Left ventricle myocardium inferior (tissue), 1 donor: ENCODE measurements around the gene SPATA17. TPM values are rescaled to one million over a fixed set of nuclear protein-coding genes. Genes with fewer than 3 reads are reported as not detected.
"Not testable (repeated sequence)": the region's sequence is repeated elsewhere in the genome, so short reads cannot be mapped to it uniquely, and the experiment has no call there.

Experiments
- DNase-seq: peaks from one replicate; pipeline ENCODE4 v3.0.0-alpha.2; 2020
- H3K27ac ChIP-seq: fragments of 200-600 bp; replicated peaks from 2 replicates; pipeline ENCODE4 v1.8.0; 2021
- H3K27me3 ChIP-seq: fragments of 200-600 bp; 2 replicates; pipeline ENCODE4 v1.8.0; 2021; ENCODE audit warnings: low read depth
- H3K36me3 ChIP-seq: fragments of 200-600 bp; 2 replicates; pipeline ENCODE4 v1.8.0; 2021
- H3K4me1 ChIP-seq: fragments of 200-600 bp; 2 replicates; pipeline ENCODE4 v1.8.0; 2021
- H3K4me3 ChIP-seq: fragments of 200-600 bp; 2 replicates; pipeline ENCODE4 v1.8.0; 2021; ENCODE audit warnings: mild to moderate bottlenecking, moderate library complexity
- H3K9me3 ChIP-seq: fragments of 200-600 bp; replicated peaks from 2 replicates; pipeline ENCODE4 v1.8.0; 2021
- CTCF ChIP-seq: fragments of 200-600 bp; IDR thresholded peaks from 2 replicates; pipeline ENCODE4 v1.8.0; 2021; ENCODE audit warnings: antibody characterized with exemption, mild to moderate bottlenecking, borderline replicate concordance
- intact Hi-C: fragments of 100-400 bp; cut with micrococcal nuclease; formaldehyde crosslinking; loops from one replicate; pipeline ENCODE4 v1.11.0; 2022
- long read RNA-seq: library from polyadenylated mRNA; unstranded; transcript quantifications from one replicate; pipeline ENCODE4 v2.0.0, GENCODE V29; 2021
- total RNA-seq: library from RNA; stranded (reverse); fragmentation: NEBNext Ultra II Directional; extraction: Animal tissue kit (Norgen Biotek cat#: 25700); gene quantifications from one replicate; pipeline ENCODE4 v1.2.1, GENCODE V29; 2021
- donor health status: DM: no; HTN: yes; CAD: no; lungs with severe emphysema.

SPATA17 gene
- 1.2 TPM for total RNA-seq
- long read RNA-seq, result 0 reads

DNA sequence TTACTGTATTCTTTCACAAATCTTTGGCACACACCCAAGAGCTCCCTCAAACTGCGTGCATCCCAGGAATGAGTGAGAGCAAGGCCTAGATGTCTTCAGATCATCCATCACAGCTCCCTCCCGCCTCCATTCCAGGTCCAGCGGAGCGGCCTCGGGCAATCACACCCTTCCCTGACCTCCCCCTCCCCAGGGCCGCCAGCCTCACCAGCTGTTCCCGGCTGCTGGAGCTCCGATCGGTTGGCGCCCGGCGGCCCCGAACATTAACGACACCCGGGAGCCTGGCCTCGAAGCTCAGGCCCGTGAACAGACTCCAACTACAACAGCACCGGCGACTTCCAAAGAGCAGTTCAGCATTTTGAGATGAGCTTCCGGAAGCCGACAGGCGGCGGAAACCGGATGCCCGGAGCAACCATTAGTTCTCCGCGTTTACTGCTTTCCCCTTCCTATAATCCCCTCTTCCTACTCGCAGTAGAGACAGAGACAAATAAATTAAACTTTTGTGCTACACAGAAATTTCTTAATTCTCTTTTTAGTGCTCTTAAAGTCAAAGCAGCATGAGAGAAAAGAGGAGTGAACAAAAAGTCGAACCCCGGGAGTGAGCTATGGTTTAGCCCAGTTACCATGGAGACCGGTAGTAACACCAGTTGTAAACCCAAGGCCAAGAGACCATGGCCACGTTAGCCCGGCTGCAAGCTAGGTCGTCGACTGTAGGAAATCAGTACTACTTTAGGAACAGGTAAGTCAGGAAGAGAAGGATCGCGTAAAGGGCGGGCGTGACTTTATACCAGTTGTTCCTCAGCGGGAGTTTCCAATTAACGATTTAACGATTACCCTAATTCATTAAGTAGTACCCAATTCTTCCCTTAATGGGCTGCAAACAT, at the start of gene SPATA17, which contains the start of gene GPATCH2:
SPATA17 (plus strand) TSS at position 634 of the 881 bp plus-strand sequence; CDS start at position 669, 35 bp downstream.
GPATCH2 (minus strand) TSS at position 380 of the 881 bp plus-strand sequence; CDS start at position 261, 119 bp downstream.
- peak within 1 kb of the TSS; percentile 88 for H3K27ac ChIP-seq

GRCh38 chr1:217584286-217584811, 46.8 kb upstream of the SPATA17 start:
- H3K4me3 ChIP-seq, H3K27me3 ChIP-seq, DNase-seq, H3K36me3 ChIP-seq, H3K27ac ChIP-seq, H3K9me3 ChIP-seq, intact Hi-C loops, H3K4me1 ChIP-seq: not testable (repeated sequence)

More for the DNA sequence above, at the start of gene SPATA17, which contains the start of gene GPATCH2:
- peak; percentile 65 for TF ChIP-seq CTCF
- DNase-seq, result peak; percentile 78
- peaks cover 55% of the 10 kb centered on the region for H3K4me1 ChIP-seq
- intact Hi-C loops, result no loop called here
- no peaks in the 10 kb centered on the region for H3K27me3 ChIP-seq
- no peaks in the 10 kb centered on the region for H3K9me3 ChIP-seq
- no peaks in the 10 kb centered on the region for H3K36me3 ChIP-seq
- H3K4me3 ChIP-seq, result peak within 1 kb of the TSS; percentile 85

DNA sequence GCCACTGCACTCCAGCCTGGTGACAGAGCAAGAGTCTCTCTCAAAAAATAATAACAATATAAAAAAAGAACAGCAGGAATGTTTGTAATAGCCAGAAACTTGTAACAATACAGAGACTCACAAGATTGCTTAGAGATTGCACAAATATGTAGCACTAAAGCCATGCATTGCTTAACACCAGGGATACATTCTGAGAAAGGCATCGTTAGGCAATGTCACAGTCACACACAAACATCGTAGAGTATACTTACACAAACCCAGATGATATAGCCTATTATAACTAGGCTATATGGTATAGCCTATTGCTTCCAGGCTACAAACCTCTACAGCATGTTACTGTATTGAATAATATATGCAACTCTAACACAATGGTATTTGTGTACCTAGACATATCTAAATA, 45.6 kb upstream of the SPATA17 start:
- H3K36me3 ChIP-seq, result no peaks in the 10 kb centered on the region
- H3K27me3 ChIP-seq, result no peaks in the 10 kb centered on the region
- TF ChIP-seq CTCF, result no peak
- H3K27ac ChIP-seq, result no peak overlapping the region
- DNase-seq, result no peak
- intact Hi-C loops, result no loop called here
- H3K4me3 ChIP-seq, result no peak overlapping the region
- no peaks in the 10 kb centered on the region for H3K4me1 ChIP-seq
- H3K9me3 ChIP-seq, result no peaks in the 10 kb centered on the region

DNA sequence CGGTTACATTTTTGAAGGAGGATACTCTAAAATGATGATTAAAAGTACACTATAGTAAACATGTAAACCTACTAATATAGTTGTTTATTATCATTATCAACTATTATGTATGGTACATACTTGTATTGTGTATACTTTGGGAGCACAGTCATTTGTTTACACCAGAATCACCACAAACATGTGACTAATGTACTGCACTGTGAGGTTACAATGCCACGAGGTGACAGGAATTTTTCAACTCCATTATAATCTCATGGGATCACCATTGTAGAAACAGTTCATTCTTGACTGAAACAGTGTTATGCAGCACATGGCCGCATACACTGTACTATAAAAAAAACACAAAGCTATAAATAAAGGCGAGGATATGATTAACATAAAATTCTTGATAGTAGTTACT, 44.6 kb upstream of the SPATA17 start:
- Histone ChIP-seq H3K4me3 (no peak overlapping the region), H3K36me3 (no peaks in the 10 kb centered on the region), H3K27me3 (no peaks in the 10 kb centered on the region), H3K27ac (no peak overlapping the region), H3K4me1 (no peaks in the 10 kb centered on the region), H3K9me3 (no peaks in the 10 kb centered on the region)
- no peak for DNase-seq
- intact Hi-C loops, result no loop called here
- TF ChIP-seq CTCF, result no peak

- no peaks in the 10 kb centered on the region for H3K9me3 ChIP-seq
- DNase-seq, result no peak
- no peaks in the 10 kb centered on the region for H3K4me1 ChIP-seq
- H3K4me3 ChIP-seq, result no peak overlapping the region
- no peak overlapping the region for H3K27ac ChIP-seq
- intact Hi-C loops, result no loop called here
- TF ChIP-seq CTCF, result no peak
- H3K36me3 ChIP-seq, result peaks cover 3% of the 10 kb centered on the region
- H3K27me3 ChIP-seq, result no peaks in the 10 kb centered on the region
These were observed 40.5 kb upstream of the SPATA17 start for GRCh38 chr1:217590598-217590997.

GRCh38 chr1:217599154-217599553, 32.0 kb upstream of the SPATA17 start:
- no peak for DNase-seq

More at GRCh38 chr1:217599154-217599553, 32.0 kb upstream of the SPATA17 start:
- no peak for TF ChIP-seq CTCF
- intact Hi-C loops, result no loop called here
- no peak overlapping the region for H3K4me3 ChIP-seq
- no peak overlapping the region for H3K27ac ChIP-seq
- peaks cover 3% of the 10 kb centered on the region for H3K4me1 ChIP-seq
- H3K9me3 ChIP-seq, result no peaks in the 10 kb centered on the region
- H3K36me3 ChIP-seq, result peaks cover 19% of the 10 kb centered on the region
- no peaks in the 10 kb centered on the region for H3K27me3 ChIP-seq
